ENCODE data around the gene MTFMT.

DNA sequence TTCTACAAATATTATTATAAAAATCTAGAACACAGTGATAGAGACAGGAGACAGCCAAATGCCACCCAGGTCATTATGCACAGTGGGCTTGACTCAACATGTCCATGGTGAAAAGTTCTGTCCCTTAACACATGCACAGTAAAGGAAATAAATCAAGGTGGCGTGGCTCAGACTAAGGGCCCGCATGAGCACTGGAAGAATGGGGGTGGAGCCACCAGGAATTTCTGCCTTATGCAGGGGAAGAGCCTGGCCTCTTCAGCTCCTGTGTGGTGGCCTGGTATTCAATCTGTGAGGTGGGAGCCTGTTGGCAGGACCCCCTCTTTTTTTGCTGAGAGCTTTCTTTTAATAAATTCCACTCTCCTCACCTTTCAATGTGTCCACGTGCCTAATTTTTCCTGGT, 22.6 kb downstream of the MTFMT start:
- TF ChIP-seq, protein P1, sequence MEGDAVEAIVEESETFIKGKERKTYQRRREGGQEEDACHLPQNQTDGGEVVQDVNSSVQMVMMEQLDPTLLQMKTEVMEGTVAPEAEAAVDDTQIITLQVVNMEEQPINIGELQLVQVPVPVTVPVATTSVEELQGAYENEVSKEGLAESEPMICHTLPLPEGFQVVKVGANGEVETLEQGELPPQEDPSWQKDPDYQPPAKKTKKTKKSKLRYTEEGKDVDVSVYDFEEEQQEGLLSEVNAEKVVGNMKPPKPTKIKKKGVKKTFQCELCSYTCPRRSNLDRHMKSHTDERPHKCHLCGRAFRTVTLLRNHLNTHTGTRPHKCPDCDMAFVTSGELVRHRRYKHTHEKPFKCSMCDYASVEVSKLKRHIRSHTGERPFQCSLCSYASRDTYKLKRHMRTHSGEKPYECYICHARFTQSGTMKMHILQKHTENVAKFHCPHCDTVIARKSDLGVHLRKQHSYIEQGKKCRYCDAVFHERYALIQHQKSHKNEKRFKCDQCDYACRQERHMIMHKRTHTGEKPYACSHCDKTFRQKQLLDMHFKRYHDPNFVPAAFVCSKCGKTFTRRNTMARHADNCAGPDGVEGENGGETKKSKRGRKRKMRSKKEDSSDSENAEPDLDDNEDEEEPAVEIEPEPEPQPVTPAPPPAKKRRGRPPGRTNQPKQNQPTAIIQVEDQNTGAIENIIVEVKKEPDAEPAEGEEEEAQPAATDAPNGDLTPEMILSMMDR (IDR thresholded peaks at IDR 0.05; ENCODE audit: insufficient read depth, low read depth, low read length) = no peak
- no peak for TF ChIP-seq EZH2 (IDR thresholded peaks at IDR 0.05; ENCODE audit: insufficient read depth, low read length)

All from astrocyte (in vitro differentiated cells and primary cell).